GM18868 (cell line): ENCODE results near the gene TLE5.
A peak's percentile ranks its signal among the peaks of the same experiment; 100 is the strongest.
"Not testable (repeated sequence)": the region's sequence is repeated elsewhere in the genome, so short reads cannot be mapped to it uniquely, and the experiment has no call there.

Source experiments
- ATAC-seq: cut with Tn5 transposase; IDR thresholded peaks from one replicate; pipeline ENCODE4 v1.9.1; 2021; ENCODE audit warnings: mild to moderate bottlenecking, moderate library complexity; ENCODE audit not compliant: unreplicated experiment

The TLE5 gene

DNA sequence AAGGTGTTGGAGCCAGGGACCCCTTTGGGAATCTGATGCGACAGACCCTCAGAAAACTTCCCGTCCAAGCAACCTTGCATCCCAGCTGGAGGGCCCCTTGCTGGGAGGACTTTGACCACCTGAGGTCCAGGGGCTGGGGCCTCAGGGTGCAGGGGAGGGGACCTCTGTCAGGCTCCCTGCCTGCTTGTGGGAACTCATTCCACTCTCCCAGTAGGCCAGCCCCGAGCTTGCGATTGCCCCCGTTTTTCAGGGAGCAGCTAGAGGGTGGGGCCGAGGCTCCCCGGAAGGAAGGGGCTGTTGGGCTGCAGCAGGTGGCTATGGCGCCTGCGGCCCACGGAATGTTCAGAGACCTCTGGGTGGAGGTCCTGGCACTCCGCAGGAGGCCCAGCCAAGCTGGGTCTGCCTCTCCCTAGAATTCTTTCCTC, 34.6 kb upstream of the TLE5 start:
- no peak for ATAC-seq

DNA sequence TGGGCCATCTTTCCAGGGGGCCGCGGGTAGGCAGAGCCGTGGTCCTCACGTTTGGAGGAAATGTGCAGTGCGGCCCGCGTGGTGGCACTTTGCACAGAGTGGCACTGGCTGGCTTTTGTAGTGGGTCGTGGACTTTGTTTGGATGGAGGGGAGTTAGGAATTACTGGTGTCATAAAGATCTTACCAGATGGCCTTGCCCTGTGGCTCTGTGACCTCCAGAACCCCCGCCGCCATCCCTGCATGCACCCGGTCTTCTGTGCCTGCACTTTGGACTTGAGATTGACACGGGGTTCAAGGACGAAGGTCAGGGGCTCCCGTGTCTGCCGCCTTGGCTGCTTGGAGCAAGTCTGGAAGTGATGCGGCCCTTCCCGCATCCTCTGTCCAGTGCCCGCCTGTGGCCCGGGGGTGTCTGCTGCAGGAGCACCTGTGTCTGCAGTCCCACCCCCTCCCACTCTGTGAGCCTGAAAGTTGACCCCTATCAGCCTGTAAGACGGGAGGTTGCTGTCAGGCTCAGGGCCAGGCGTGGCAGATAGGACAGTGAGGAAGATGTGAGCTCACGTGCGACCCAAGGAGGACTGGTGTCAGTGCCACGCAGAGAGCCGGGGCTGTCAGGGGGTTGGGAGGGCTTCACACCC, 34.1 kb upstream of the TLE5 start:
- ATAC-seq: no peak

DNA sequence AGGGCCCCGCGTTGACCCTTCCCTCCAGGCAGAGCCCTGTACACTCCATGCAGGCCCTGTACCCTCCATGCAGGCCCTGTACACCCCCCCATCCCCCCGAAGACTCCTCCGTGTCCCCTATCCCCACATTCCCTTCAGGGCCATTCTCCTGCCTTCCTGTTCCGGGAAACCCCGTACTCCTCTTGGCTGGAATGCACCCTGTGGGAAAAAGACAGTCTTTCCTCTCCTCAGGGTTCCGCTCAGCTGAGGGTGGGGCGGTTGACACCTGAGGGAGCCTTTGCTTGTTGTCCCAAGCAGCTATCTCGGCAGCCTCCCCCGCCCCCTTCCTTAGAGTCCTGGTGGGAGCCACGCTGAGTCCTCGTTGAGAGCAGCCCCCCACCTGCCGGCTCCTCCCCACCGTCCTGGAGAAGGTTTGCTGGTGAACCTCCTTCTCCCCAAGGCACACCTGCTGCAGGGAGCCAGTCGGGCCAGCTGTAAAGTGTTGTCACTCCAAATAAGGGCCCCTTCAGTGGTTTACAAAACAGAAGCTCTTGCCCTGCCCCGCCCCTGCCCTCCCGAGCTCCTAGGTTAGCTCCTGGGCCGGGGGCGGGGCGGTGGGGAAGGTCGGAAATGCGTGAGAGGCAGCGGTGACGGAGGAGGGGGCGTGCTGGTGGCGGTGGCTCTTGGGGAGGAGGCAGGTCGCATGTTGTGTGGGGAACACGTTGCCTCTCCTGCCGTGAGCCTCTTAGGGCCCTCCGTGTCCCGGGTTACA, 33.3 kb upstream of the TLE5 start:
- ATAC-seq: no peak

GRCh38 chr19:3094601-3095440, 32.5 kb upstream of the TLE5 start:
- ATAC-seq: peak; percentile 15

DNA sequence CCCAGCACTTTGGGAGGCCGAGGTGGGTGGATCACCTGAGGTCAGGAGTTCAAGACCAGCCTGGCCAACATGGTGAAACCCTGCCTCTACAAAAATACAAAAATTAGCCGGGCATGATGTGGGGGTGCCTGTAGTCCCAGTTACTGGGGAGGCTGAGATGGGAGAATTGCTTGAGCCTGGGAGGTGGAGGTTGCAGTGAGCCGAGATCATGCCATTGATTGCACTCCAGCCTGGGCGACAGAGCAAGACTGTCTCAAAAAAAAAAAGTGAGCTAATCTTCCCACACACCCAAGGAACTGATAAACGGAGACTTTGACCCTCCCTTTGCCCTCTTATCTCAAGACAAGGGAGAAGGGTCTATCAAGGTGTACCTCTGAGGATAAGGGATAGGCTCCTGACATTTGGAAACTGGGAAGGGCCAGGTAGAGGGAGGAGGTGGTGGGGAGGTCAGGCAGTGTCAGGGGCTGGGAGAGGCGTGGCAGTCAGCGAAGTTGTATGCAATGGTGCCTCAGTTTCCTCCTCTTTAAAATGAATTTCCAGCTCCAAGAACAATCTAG, 27.1 kb upstream of the TLE5 start:
- not testable (repeated sequence) for ATAC-seq

DNA sequence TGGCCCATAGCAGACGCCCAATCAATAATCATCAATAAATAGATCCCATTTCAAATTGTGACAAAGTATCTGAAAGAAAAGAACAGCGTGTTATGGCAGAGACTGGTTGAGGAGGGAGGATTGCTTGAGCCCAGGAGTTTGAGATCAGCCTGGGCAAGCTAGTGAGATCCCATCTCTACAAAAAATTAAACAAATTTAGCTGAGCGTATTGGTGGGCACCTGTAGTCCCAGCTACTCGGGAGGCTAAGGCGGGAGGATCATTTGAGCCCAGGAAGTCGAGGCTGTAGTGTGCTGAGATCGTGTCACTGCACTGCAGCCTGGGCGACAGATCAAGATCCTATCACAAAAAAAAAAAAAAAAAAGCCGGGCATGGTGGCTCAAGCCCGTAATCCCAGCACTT, 25.5 kb upstream of the TLE5 start:
- no peak for ATAC-seq

DNA sequence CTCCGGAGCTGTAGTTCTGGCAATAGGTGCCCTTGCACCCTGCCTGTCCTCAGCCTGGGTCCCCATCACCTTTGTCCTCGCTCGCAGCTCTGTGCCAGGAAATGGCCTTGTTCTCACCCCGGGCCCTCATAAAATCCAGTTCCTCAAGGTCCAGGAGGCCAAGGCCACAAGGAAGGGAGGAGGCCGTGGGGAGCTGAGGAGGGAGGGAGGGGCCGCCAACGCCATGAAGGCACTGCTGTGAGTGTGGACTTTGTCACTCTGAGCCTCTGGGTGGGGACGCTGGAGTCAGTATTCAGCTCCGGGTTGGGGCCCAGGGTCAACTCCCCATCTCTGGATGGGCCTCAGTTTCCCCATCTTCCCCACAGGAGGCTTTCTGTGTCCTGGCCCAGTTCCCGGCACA, 22.6 kb upstream of the TLE5 start:
- no peak for ATAC-seq

GRCh38 chr19:3083964-3084363, 21.7 kb upstream of the TLE5 start:
- no peak for ATAC-seq

DNA sequence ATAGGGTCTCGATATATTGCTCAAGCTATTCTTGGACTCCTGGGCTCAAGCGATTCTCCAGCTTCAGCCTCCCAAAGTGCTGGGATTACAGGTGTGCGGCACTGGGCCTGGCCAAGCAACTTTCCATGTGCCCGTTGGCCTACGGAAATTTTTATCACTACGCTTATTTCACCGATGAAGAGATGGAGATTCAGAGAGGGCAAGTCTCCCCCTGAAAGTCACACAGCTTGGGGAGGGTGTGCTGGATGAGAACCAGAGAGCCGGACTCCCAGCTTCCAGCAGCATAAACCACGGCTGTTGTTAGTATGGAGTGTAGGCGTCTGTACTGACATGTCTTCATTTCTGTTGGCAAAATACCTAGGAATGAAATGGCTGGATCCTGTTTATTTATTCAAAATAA, 20.0 kb upstream of the TLE5 start:
- no peak for ATAC-seq

DNA sequence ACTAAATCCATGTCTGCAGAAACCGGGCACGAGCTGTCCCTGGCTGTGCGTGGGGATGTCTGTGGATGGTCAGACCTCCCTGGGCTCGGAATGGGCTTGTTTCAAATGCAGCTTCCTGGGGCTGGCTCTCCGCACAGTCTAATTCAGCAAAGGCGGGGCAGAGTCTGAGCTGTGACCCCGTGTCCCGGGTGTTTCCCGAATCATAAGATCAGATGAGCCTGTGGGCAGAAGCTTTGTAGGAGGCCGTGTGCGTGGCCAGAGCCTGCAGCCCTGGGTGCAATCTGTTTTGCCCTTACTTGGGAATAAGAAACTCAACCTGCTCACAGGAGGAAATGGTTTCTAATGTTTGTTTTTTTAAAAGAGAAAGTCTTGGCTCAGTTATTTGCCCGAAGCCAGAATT, 18.0 kb upstream of the TLE5 start:
- no peak for ATAC-seq

- ATAC-seq: no peak
These were observed 17.3 kb upstream of the TLE5 start for GRCh38 chr19:3079578-3079977.

- ATAC-seq: no peak
These were observed 13.5 kb upstream of the TLE5 start for GRCh38 chr19:3075605-3076431.

DNA sequence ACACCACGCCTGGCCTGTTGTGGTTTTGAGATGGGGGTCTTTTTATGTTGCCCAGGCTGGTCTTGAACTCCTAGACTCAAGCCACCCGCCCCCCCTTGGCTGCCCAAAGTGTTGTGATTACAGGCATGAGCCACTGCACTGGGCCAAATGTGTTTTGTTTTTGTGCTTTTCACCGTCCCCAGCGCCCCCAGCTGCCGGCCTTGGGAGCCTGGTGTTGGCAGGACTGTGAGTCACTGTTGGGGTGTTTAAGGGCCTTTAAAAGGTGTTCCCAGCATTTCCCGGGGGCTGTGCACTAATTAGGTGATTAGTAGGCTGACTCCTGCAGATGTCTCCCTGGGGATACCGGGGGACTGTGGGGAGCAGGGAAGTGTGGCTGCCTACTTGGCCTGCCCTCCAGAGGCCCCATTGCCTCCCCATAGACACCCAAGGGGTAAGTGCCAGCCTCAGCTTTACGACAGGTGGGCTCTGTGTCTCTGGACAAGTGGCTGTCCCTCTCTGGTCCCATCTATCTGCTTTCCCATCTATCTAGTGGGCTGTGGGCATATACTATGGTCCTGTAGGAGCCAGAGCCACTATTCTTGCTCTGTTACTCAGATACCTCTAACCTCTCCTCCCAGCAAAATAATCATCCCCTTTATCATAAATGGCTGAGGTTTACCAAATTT, 11.8 kb upstream of the TLE5 start:
- ATAC-seq: no peak

- no peak for ATAC-seq
These were observed 10.9 kb upstream of the TLE5 start for GRCh38 chr19:3073159-3073563.

- no peak for ATAC-seq
These were observed 9.5 kb upstream of the TLE5 start for GRCh38 chr19:3071768-3072167.

DNA sequence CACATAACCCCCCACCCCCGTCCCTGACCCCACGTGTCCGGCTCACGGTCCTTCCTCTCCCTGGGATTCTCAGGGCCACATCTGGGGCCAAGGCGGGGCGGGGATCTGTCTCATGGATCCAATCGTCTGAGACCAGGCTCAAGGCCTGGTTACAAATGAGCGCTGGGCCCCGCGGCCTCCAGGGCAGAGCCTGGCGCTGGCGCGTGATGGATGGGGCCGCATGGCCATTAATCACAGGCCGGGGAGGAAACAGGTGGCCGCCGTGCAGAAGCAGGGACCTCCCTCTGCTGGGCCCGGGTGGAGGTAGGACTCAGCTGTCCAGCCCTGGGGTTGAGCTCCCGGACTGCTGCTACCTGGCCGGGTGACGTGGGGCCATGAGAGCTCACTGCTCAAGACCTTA, 5.8 kb upstream of the TLE5 start:
- no peak for ATAC-seq

- no peak for ATAC-seq
These were observed 5.3 kb upstream of the TLE5 start for GRCh38 chr19:3067563-3067962.

DNA sequence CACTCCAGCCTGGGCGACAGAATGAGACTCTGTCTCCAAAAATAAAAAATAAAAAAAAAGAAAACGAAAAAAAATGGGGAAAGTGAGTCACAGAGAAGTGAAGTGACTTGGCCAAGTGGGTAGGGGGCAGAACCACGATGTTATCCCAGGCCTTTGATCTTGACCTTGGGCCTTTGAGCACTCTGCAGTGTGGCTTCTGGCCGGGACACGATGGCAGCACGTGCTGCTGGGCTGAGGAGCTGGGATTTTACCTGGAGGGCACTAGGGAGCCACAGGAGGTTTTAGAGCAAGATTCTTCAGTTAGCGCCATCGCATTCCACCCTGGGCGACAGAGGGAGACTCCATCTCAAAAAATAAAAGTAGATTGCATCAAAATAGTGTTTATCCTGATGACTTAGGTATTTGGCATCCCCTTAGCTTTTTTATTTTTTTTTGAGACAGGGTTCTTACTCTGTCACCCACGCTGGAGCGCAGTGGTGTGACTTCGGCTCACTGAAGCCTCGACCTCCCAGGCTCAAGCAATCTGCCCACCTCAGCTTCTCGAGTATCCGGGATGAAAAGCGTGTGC, 4.3 kb upstream of the TLE5 start:
- no peak for ATAC-seq

- no peak for ATAC-seq
These were observed 3.5 kb upstream of the TLE5 start for GRCh38 chr19:3065675-3066357.
